ENCODE results near the gene GLIS1. TPM values are rescaled to one million over a fixed set of nuclear protein-coding genes. Genes with fewer than 3 reads are reported as not detected.

The GLIS1 gene
- polyA plus RNA-seq, 1 experiment: 1.9 TPM

GRCh38 chr1:53484705-53485477 lies 254.1 kb downstream of the GLIS1 start:
- POLR2A ChIA-PET: no interaction called here
- H3K4me3 ChIP-seq (ENCODE audit: low read depth, low read length): no peak overlapping the region
- DNase-seq (ENCODE audit: low read depth): no peak
- CTCF ChIA-PET: interaction anchor here (0.6 to 8.0 kb wide), 23 partner anchors 9 to 350 kb away, joined by 3 to 117 read pairs (median 4); no protein-coding TSS in a partner anchor
- no peak for TF ChIP-seq CTCF (IDR thresholded peaks at IDR 0.05; ENCODE audit: insufficient read depth, low read depth, low read length)
- H3K27me3 ChIP-seq (ENCODE audit: control insufficient read depth, insufficient read depth, low read length): peaks cover 23% of the 10 kb centered on the region
- H3K36me3 ChIP-seq (ENCODE audit: control insufficient read depth, insufficient read depth, low read length): no peaks in the 10 kb centered on the region

GRCh38 chr1:53483656-53484055 lies 255.3 kb downstream of the GLIS1 start:
- DNase-seq (ENCODE audit: low read depth): no peak
- ChIA-PET POLR2A (no interaction called here), CTCF (interaction anchor here (0.6 to 8.0 kb wide), 10 partner anchors 10 to 476 kb away, joined by 3 to 117 read pairs (median 6); no protein-coding TSS in a partner anchor)
- TF ChIP-seq CTCF (IDR thresholded peaks at IDR 0.05; ENCODE audit: insufficient read depth, low read depth, low read length): no peak
- H3K4me3 ChIP-seq (ENCODE audit: low read depth, low read length): no peak overlapping the region
- H3K36me3 ChIP-seq (ENCODE audit: control insufficient read depth, insufficient read depth, low read length): no peaks in the 10 kb centered on the region
- peaks cover 24% of the 10 kb centered on the region for H3K27me3 ChIP-seq (ENCODE audit: control insufficient read depth, insufficient read depth, low read length)

GRCh38 chr1:53483170-53483569 lies 255.8 kb downstream of the GLIS1 start:
- no peak for TF ChIP-seq CTCF (IDR thresholded peaks at IDR 0.05; ENCODE audit: insufficient read depth, low read depth, low read length)
- CTCF ChIA-PET: interaction anchor here (0.6 to 8.0 kb wide), 4 partner anchors 10 to 477 kb away, joined by 3 to 117 read pairs (median 25); no protein-coding TSS in a partner anchor
- Histone ChIP-seq H3K36me3 (ENCODE audit: control insufficient read depth, insufficient read depth, low read length) (no peaks in the 10 kb centered on the region), H3K27me3 (ENCODE audit: control insufficient read depth, insufficient read depth, low read length) (peaks cover 24% of the 10 kb centered on the region), H3K4me3 (ENCODE audit: low read depth, low read length) (no peak overlapping the region)
- POLR2A ChIA-PET: no interaction called here
- DNase-seq (ENCODE audit: low read depth): no peak

- no peak for DNase-seq (ENCODE audit: low read depth)
- Histone ChIP-seq H3K4me3 (ENCODE audit: low read depth, low read length) (no peak overlapping the region), H3K27me3 (ENCODE audit: control insufficient read depth, insufficient read depth, low read length) (peaks cover 24% of the 10 kb centered on the region), H3K36me3 (ENCODE audit: control insufficient read depth, insufficient read depth, low read length) (no peaks in the 10 kb centered on the region)
- ChIA-PET POLR2A (no interaction called here), CTCF (interaction anchor here (0.9 to 8.0 kb wide), 4 partner anchors 9 to 477 kb away, joined by 3 to 117 read pairs (median 26); no protein-coding TSS in a partner anchor)
- TF ChIP-seq CTCF (IDR thresholded peaks at IDR 0.05; ENCODE audit: insufficient read depth, low read depth, low read length): no peak
These were observed 256.4 kb downstream of the GLIS1 start for GRCh38 chr1:53482441-53483153.

GRCh38 chr1:53481456-53481855 lies 257.5 kb downstream of the GLIS1 start:
- H3K27me3 ChIP-seq (ENCODE audit: control insufficient read depth, insufficient read depth, low read length): peaks cover 27% of the 10 kb centered on the region
- no peak overlapping the region for H3K4me3 ChIP-seq (ENCODE audit: low read depth, low read length)
- ChIA-PET POLR2A (no interaction called here), CTCF (interaction anchor here (0.9 to 1.5 kb wide), 2 partner anchors 8 to 15 kb away, joined by 3 to 4 read pairs; no protein-coding TSS in a partner anchor)
- TF ChIP-seq CTCF (IDR thresholded peaks at IDR 0.05; ENCODE audit: insufficient read depth, low read depth, low read length): no peak
- DNase-seq (ENCODE audit: low read depth): no peak
- no peaks in the 10 kb centered on the region for H3K36me3 ChIP-seq (ENCODE audit: control insufficient read depth, insufficient read depth, low read length)

Data from BJ (cell line).